MM.1S (cell line): ENCODE results near the gene MRM1.

Source experiments
- CTCF ChIP-seq: fragments of 300-600 bp; sonication (generic); IDR thresholded peaks from 2 replicates; pipeline ENCODE4 v1.5.1; 2016; ENCODE audit warnings: antibody characterized with exemption, low read length, mixed read lengths
- EZH2 ChIP-seq: fragments of 300-600 bp; sonication (generic); optimal IDR thresholded peaks from 2 replicates; pipeline ENCODE3; 2017; ENCODE audit warnings: low read depth, mild to moderate bottlenecking, antibody characterized with exemption, low read length, mixed read lengths

DNA sequence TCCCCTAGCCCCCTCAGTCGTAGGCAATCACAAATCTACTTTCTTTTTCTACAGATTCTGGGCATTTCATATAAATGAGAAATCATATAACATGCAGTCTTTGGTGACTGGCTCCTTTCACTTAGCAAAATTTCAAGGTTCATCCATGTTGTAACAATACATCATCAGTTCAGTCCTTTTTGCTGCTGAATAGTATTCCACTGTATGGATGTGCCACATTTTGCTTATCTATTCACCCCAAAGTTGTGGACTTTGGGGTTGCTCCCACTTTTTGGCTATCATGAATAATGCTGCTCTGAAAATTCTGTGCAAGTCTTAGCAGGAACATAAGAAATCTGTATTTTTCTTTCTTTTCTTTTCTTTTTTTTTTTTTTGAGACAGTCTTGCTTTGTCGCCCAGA lies 39.0 kb downstream of the MRM1 start:
- TF ChIP-seq CTCF (no peak), EZH2 (no peak)
